Nephron (organoid): Measurements from ENCODE around the gene CALML4.
A peak's percentile ranks its signal among the peaks of the same experiment; 100 is the strongest.

ENCODE experiments used
- H3K27ac Mint-ChIP-seq, 3 experiments: 2 replicates each; pipeline ENCODE4 v1.8.0; 2020; ENCODE audit warnings: mixed read lengths in 3 of 3, mild to moderate bottlenecking in 2 of 3, moderate library complexity in 1 of 3
- H3K27me3 Mint-ChIP-seq: 2 replicates; pipeline ENCODE4 v1.8.0; 2021; ENCODE audit warnings: low read depth, mild to moderate bottlenecking, moderate library complexity, mixed read lengths
- H3K36me3 Mint-ChIP-seq: 2 replicates; pipeline ENCODE4 v1.8.0; 2020; ENCODE audit warnings: low read depth, mixed read lengths
- H3K4me1 Mint-ChIP-seq: 2 replicates; pipeline ENCODE4 v1.8.0; 2020; ENCODE audit warnings: mixed read lengths
- H3K4me3 Mint-ChIP-seq, 3 experiments: 2 replicates each; pipeline ENCODE4 v1.8.0; 2020; ENCODE audit warnings: mild to moderate bottlenecking in 3 of 3, mixed read lengths in 3 of 3, moderate library complexity in 2 of 3
- H3K9me3 Mint-ChIP-seq: 2 replicates; pipeline ENCODE4 v1.8.0; 2020; ENCODE audit warnings: mixed read lengths
- CTCF ChIP-seq, 3 experiments: fragments of 200-600 bp; sonication (generic); IDR thresholded peaks; one replicate each; pipeline ENCODE4 v1.5.0; 2021; ENCODE audit warnings: antibody characterized with exemption in 3 of 3; ENCODE audit not compliant: unreplicated experiment in 3 of 3

The CALML4 gene

GRCh38 chr15:68197170-68197492, 8.0 kb downstream of the CALML4 start:
- Mint-ChIP-seq H3K9me3 (no peaks in the 10 kb centered on the region), H3K4me1 (peaks cover 41% of the 10 kb centered on the region), H3K4me3 (no peak overlapping the region), H3K36me3 (peaks cover 39% of the 10 kb centered on the region), H3K27me3 (no peaks in the 10 kb centered on the region), H3K27ac (peak overlapping the region in 2 of 3 experiments; percentile 19 to 60)
- TF ChIP-seq CTCF (IDR thresholded peaks at IDR 0.05; ENCODE audit: unreplicated experiment in 3 of 3), result no peak

GRCh38 chr15:68196445-68197169, 8.5 kb downstream of the CALML4 start:
- Mint-ChIP-seq H3K4me1 (peaks cover 36% of the 10 kb centered on the region), H3K4me3 (no peak overlapping the region), H3K9me3 (no peaks in the 10 kb centered on the region), H3K27me3 (no peaks in the 10 kb centered on the region), H3K27ac (peak overlapping the region in 2 of 3 experiments; percentile 19 to 60), H3K36me3 (peaks cover 42% of the 10 kb centered on the region)
- TF ChIP-seq CTCF (IDR thresholded peaks at IDR 0.05; ENCODE audit: unreplicated experiment in 3 of 3), result no peak

GRCh38 chr15:68195336-68196112, 9.6 kb downstream of the CALML4 start:
- peaks cover 31% of the 10 kb centered on the region for H3K4me1 Mint-ChIP-seq
- no peaks in the 10 kb centered on the region for H3K9me3 Mint-ChIP-seq
- no peaks in the 10 kb centered on the region for H3K27me3 Mint-ChIP-seq

DNA sequence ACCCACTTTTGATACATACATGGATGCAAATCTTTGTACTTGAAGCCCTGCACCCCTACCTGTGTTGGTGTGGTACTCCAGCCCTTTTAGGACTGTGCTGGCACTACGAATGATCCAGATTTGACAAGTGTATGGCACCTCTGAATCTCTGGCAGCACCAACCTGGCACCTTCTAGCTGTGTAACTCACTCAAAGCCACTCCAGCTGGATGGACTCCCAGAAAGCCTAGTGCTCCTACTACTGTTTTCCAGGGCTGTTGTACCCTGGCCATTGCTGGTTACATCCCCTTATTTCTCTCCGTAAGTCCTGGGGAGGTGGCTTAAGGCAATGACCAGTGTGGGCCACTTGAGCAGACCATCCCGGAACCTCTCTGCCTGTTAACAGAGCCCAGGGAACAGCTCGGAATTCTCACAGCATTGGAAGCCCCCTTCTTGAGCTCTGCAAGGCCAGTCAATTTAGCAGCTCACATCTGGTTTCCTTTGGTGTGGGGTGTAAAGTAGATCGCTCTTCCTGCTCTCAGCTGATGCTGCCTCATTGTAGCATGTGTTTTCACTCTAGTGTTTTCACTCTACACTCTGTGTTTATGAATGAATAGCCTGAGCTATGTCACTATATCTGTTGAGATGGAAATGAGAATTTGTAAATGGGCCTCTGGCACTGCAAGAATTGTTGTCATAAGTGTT, 12.2 kb downstream of the CALML4 start:
- Mint-ChIP-seq H3K27ac (no peak overlapping the region), H3K36me3 (peaks cover 66% of the 10 kb centered on the region), H3K4me1 (peaks cover 38% of the 10 kb centered on the region), H3K9me3 (no peaks in the 10 kb centered on the region), H3K27me3 (no peaks in the 10 kb centered on the region), H3K4me3 (no peak overlapping the region)
- no peak for TF ChIP-seq CTCF (IDR thresholded peaks at IDR 0.05; ENCODE audit: unreplicated experiment in 3 of 3)

More at GRCh38 chr15:68195336-68196112, 9.6 kb downstream of the CALML4 start:
- no peak overlapping the region for H3K4me3 Mint-ChIP-seq
- H3K27ac Mint-ChIP-seq, result peak overlapping the region; percentile 20 to 65 (median 44)
- TF ChIP-seq CTCF (IDR thresholded peaks at IDR 0.05; ENCODE audit: unreplicated experiment in 3 of 3), result no peak
- H3K36me3 Mint-ChIP-seq, result peaks cover 43% of the 10 kb centered on the region

- H3K27ac Mint-ChIP-seq, result no peak overlapping the region
- H3K4me1 Mint-ChIP-seq, result peaks cover 40% of the 10 kb centered on the region
- H3K4me3 Mint-ChIP-seq, result no peak overlapping the region
- peaks cover 66% of the 10 kb centered on the region for H3K36me3 Mint-ChIP-seq
- H3K27me3 Mint-ChIP-seq, result no peaks in the 10 kb centered on the region
- no peak for TF ChIP-seq CTCF (IDR thresholded peaks at IDR 0.05; ENCODE audit: unreplicated experiment in 3 of 3)
- H3K9me3 Mint-ChIP-seq, result no peaks in the 10 kb centered on the region
Measured at GRCh38 chr15:68192117-68192516, 13.0 kb downstream of the CALML4 start.
